Measurements from ENCODE around the gene DTNA.
"Not testable (repeated sequence)": the region's sequence is repeated elsewhere in the genome, so short reads cannot be mapped to it uniquely, and the experiment has no call there.

Gene DTNA

GRCh38 chr18:34726286-34727004 lies 16.3 kb downstream of the DTNA start:
- DNase-seq: no peak

GRCh38 chr18:34729264-34729663 lies 19.2 kb downstream of the DTNA start:
- DNase-seq: peak; percentile 74

- DNase-seq: peak; percentile 86
Measured at GRCh38 chr18:34729740-34730355, 19.8 kb downstream of the DTNA start.

GRCh38 chr18:34730774-34731173 lies 20.7 kb downstream of the DTNA start:
- DNase-seq: no peak

- no peak for DNase-seq
Measured at GRCh38 chr18:34734056-34734455, 24.0 kb downstream of the DTNA start.

GRCh38 chr18:34734526-34734925 lies 24.4 kb downstream of the DTNA start:
- DNase-seq: not testable (repeated sequence)

- DNase-seq: no peak
Measured at GRCh38 chr18:34738175-34738894, 28.2 kb downstream of the DTNA start.

GRCh38 chr18:34740101-34740500 lies 30.0 kb downstream of the DTNA start:
- DNase-seq: peak; percentile 13

- no peak for DNase-seq
Measured at GRCh38 chr18:34740724-34741123, 30.6 kb downstream of the DTNA start.

- no peak for DNase-seq
Measured at GRCh38 chr18:34741401-34741800, 31.3 kb downstream of the DTNA start.

- DNase-seq: no peak
Measured at GRCh38 chr18:34742891-34743341, 32.8 kb downstream of the DTNA start.

GRCh38 chr18:34744569-34744968 lies 34.5 kb downstream of the DTNA start:
- DNase-seq: no peak

- no peak for DNase-seq
Measured at GRCh38 chr18:34746614-34747013, 36.5 kb downstream of the DTNA start.

- no peak for DNase-seq
Measured at GRCh38 chr18:34749721-34750120, 39.6 kb downstream of the DTNA start.

- DNase-seq: no peak
Measured at GRCh38 chr18:34752056-34752455, 42.0 kb downstream of the DTNA start.

- DNase-seq: no peak
Measured at GRCh38 chr18:34754300-34754699, 44.2 kb downstream of the DTNA start.

- no peak for DNase-seq
Measured at GRCh38 chr18:34757666-34758065, 47.6 kb downstream of the DTNA start.

- no peak for DNase-seq
Measured at GRCh38 chr18:34758378-34758948, 48.4 kb downstream of the DTNA start.

GRCh38 chr18:34760444-34760843 lies 50.3 kb downstream of the DTNA start:
- no peak for DNase-seq

GRCh38 chr18:34764451-34764850 lies 54.4 kb downstream of the DTNA start:
- no peak for DNase-seq

- no peak for DNase-seq
Measured at GRCh38 chr18:34767601-34768027, 57.5 kb downstream of the DTNA start.

GRCh38 chr18:34771958-34772357 lies 61.9 kb downstream of the DTNA start:
- no peak for DNase-seq

- DNase-seq: no peak
Measured at GRCh38 chr18:34772887-34773286, 62.8 kb downstream of the DTNA start.

GRCh38 chr18:34773378-34773777 lies 63.3 kb downstream of the DTNA start:
- DNase-seq: no peak

All from NCI-H2227 treated with DMSO at 0.1 percent for 48 hours (cell line).